Parathyroid adenoma (tissue), 2 donors: Measurements from ENCODE around the gene CEL.
"Not testable (repeated sequence)": the region's sequence is repeated elsewhere in the genome, so short reads cannot be mapped to it uniquely, and the experiment has no call there.

Experiments
- H2AFZ ChIP-seq: fragments of 300-600 bp; sonication (generic); one replicate; pipeline ENCODE4 v1.7.0; 2017; ENCODE audit warnings: antibody characterized with exemption, mild to moderate bottlenecking
- H3K27ac ChIP-seq: fragments of 300-600 bp; sonication (generic); one replicate; pipeline ENCODE4 v1.7.0; 2017
- H3K27me3 ChIP-seq: fragments of 300-600 bp; sonication (generic); one replicate; pipeline ENCODE4 v1.7.0; 2017; ENCODE audit warnings: low read length; ENCODE audit not compliant: control insufficient read depth, insufficient read depth
- H3K36me3 ChIP-seq: fragments of 300-600 bp; sonication (generic); one replicate; pipeline ENCODE4 v1.7.0; 2017; ENCODE audit warnings: low read length; ENCODE audit not compliant: control insufficient read depth, insufficient read depth
- H3K4me1 ChIP-seq: fragments of 300-600 bp; sonication (generic); one replicate; pipeline ENCODE4 v1.7.0; 2017; ENCODE audit warnings: control low read depth
- H3K4me2 ChIP-seq: fragments of 300-600 bp; sonication (generic); one replicate; pipeline ENCODE4 v1.7.0; 2017; ENCODE audit warnings: low read length
- H3K4me3 ChIP-seq: fragments of 300-600 bp; sonication (generic); one replicate; pipeline ENCODE4 v1.7.0; 2017; ENCODE audit warnings: low read depth, low read length
- H3K79me2 ChIP-seq: fragments of 300-600 bp; sonication (generic); one replicate; pipeline ENCODE4 v1.7.0; 2017; ENCODE audit warnings: control low read depth
- H3K9ac ChIP-seq: fragments of 300-600 bp; sonication (generic); one replicate; pipeline ENCODE4 v1.7.0; 2017; ENCODE audit warnings: mild to moderate bottlenecking
- H3K9me3 ChIP-seq: fragments of 300-600 bp; sonication (generic); one replicate; pipeline ENCODE4 v1.7.0; 2017; ENCODE audit warnings: low read length; ENCODE audit not compliant: control insufficient read depth
- CTCF ChIP-seq: fragments of 300-600 bp; sonication (generic); IDR thresholded peaks from one replicate; pipeline ENCODE4 v1.7.0; 2017; ENCODE audit warnings: antibody characterized with exemption, mild to moderate bottlenecking
- donor health status: primary hyperparathyroidism.

CEL gene

GRCh38 chr9:133057553-133057952, 4.2 kb upstream of the CEL start:
- Histone ChIP-seq H3K36me3 (no peaks in the 10 kb centered on the region), H2AFZ (no peak overlapping the region), H3K79me2 (no peaks in the 10 kb centered on the region), H3K4me1 (no peaks in the 10 kb centered on the region), H3K9ac (no peak overlapping the region), H3K27me3 (no peaks in the 10 kb centered on the region), H3K27ac (no peak overlapping the region), H3K4me2 (no peak overlapping the region), H3K4me3 (no peak overlapping the region), H3K9me3 (no peaks in the 10 kb centered on the region)
- no peak for TF ChIP-seq CTCF

- Histone ChIP-seq H3K9ac (no peak overlapping the region), H3K4me1 (no peaks in the 10 kb centered on the region), H3K36me3 (no peaks in the 10 kb centered on the region), H3K4me2 (no peak overlapping the region), H3K27ac (no peak overlapping the region), H3K9me3 (no peaks in the 10 kb centered on the region), H3K4me3 (no peak overlapping the region), H3K27me3 (no peaks in the 10 kb centered on the region), H3K79me2 (no peaks in the 10 kb centered on the region), H2AFZ (no peak overlapping the region)
- no peak for TF ChIP-seq CTCF
Measured at GRCh38 chr9:133058071-133058470, 3.7 kb upstream of the CEL start.

- Histone ChIP-seq H3K4me1 (no peaks in the 10 kb centered on the region), H3K9me3 (no peaks in the 10 kb centered on the region), H3K4me2 (no peak overlapping the region), H3K27ac (no peak overlapping the region), H3K9ac (no peak overlapping the region), H3K27me3 (no peaks in the 10 kb centered on the region), H3K36me3 (no peaks in the 10 kb centered on the region), H3K4me3 (no peak overlapping the region), H2AFZ (no peak overlapping the region), H3K79me2 (no peaks in the 10 kb centered on the region)
- no peak for TF ChIP-seq CTCF
Measured at GRCh38 chr9:133058550-133059320, 3.0 kb upstream of the CEL start.

- Histone ChIP-seq H3K4me1 (no peaks in the 10 kb centered on the region), H3K27me3 (no peaks in the 10 kb centered on the region), H3K9me3 (no peaks in the 10 kb centered on the region), H3K9ac (no peak overlapping the region), H3K27ac (no peak overlapping the region), H3K4me2 (no peak overlapping the region), H3K4me3 (no peak overlapping the region), H2AFZ (no peak overlapping the region), H3K36me3 (no peaks in the 10 kb centered on the region), H3K79me2 (no peaks in the 10 kb centered on the region)
- TF ChIP-seq CTCF: no peak
Measured at GRCh38 chr9:133059623-133060022, 2.2 kb upstream of the CEL start.

GRCh38 chr9:133060417-133060841, 1.4 kb upstream of the CEL start:
- H3K27me3 ChIP-seq: no peaks in the 10 kb centered on the region
- H2AFZ ChIP-seq: no peak overlapping the region
- no peak overlapping the region for H3K4me2 ChIP-seq
- no peak overlapping the region for H3K9ac ChIP-seq
- TF ChIP-seq CTCF: no peak
- H3K36me3 ChIP-seq: no peaks in the 10 kb centered on the region
- no peaks in the 10 kb centered on the region for H3K79me2 ChIP-seq
- H3K4me1 ChIP-seq: no peaks in the 10 kb centered on the region
- H3K4me3 ChIP-seq: no peak overlapping the region
- no peaks in the 10 kb centered on the region for H3K9me3 ChIP-seq
- no peak overlapping the region for H3K27ac ChIP-seq

- H3K4me2 ChIP-seq, H2AFZ ChIP-seq, H3K36me3 ChIP-seq, H3K79me2 ChIP-seq, H3K4me1 ChIP-seq, H3K9ac ChIP-seq, H3K9me3 ChIP-seq, H3K27ac ChIP-seq, H3K27me3 ChIP-seq, H3K4me3 ChIP-seq: not testable (repeated sequence)
Measured at GRCh38 chr9:133061019-133061763, 590 bp upstream of the CEL start.

GRCh38 chr9:133062569-133062968, 788 bp downstream of the CEL start:
- not testable (repeated sequence) for H3K36me3 ChIP-seq, H3K27me3 ChIP-seq, H3K9ac ChIP-seq, H2AFZ ChIP-seq, H3K79me2 ChIP-seq, H3K27ac ChIP-seq, H3K4me3 ChIP-seq, H3K4me2 ChIP-seq, H3K9me3 ChIP-seq, H3K4me1 ChIP-seq
